ENCODE measurements around the gene SMC6. TPM values are rescaled to one million over a fixed set of nuclear protein-coding genes. Genes with fewer than 3 reads are reported as not detected.

SMC6 gene
- total and polyA plus RNA-seq, 2 experiments from 2014 or later, result 53.4 to 59.8 TPM

- TF ChIP-seq REST (IDR thresholded peaks at IDR 0.05; ENCODE audit: unreplicated experiment) (no peak), ZNF114 (CRISPR knock-in tag; IDR thresholded peaks at IDR 0.05) (no peak), CTCF (conservative IDR thresholded peaks at IDR 0.05; ENCODE audit: low read depth in 2 of 2) (no peak), ETS1 (IDR thresholded peaks at IDR 0.05) (no peak), CREB1 (CRISPR knock-in tag; IDR thresholded peaks at IDR 0.05; ENCODE audit: low read depth) (no peak)
Measured at GRCh38 chr2:17748745-17749144, 4.9 kb downstream of the SMC6 start (continued).

GRCh38 chr2:17747684-17748452, 5.7 kb downstream of the SMC6 start:
- peak; percentile 95 for ATAC-seq
- no peaks in the 10 kb centered on the region for H3K9me3 Mint-ChIP-seq
- no peaks in the 10 kb centered on the region for H3K27me3 ChIP-seq (ENCODE audit: insufficient read depth)
- peaks cover 4% of the 10 kb centered on the region; the same call in 1 of the 2 replicates for H3K9me2 ChIP-seq (ENCODE audit: insufficient read depth)
- peak; percentile 88 for DNase-seq (ENCODE audit: low spot score)
- H4K20me1 ChIP-seq (replicated peaks; ENCODE audit: insufficient read depth), result peaks cover 4% of the 10 kb centered on the region; the same call in 1 of the 2 replicates
- no peaks in the 10 kb centered on the region for H3F3A ChIP-seq (replicated peaks; ENCODE audit: low read depth)
- H3K36me3 Mint-ChIP-seq (ENCODE audit: low read depth), result peaks cover 20% of the 10 kb centered on the region; the same call in 2 of the 3 replicates
- peak overlapping the region; percentile 90 for H3K27ac Mint-ChIP-seq
- H3K27ac ChIP-seq (ENCODE audit: low read depth), result peak overlapping the region; percentile 80
- H3K4me1 ChIP-seq (ENCODE audit: insufficient read depth), result peaks cover 40% of the 10 kb centered on the region
- TF ChIP-seq CTCF (conservative IDR thresholded peaks at IDR 0.05; ENCODE audit: low read depth in 2 of 2) (no peak), EZH2phosphoT487 (IDR thresholded peaks at IDR 0.05; ENCODE audit: unreplicated experiment) (no peak), EZH2 (IDR thresholded peaks at IDR 0.05; ENCODE audit: low read depth, unreplicated experiment) (no peak), NANOG (IDR thresholded peaks at IDR 0.05; ENCODE audit: borderline replicate concordance) (peak; percentile 65; the same call in 1 of the 2 replicates), ZNF331 (CRISPR knock-in tag; IDR thresholded peaks at IDR 0.05; ENCODE audit: low read depth) (no peak), POLR2AphosphoS5 (IDR thresholded peaks at IDR 0.05; ENCODE audit: low read depth) (no peak), REST (IDR thresholded peaks at IDR 0.05; ENCODE audit: unreplicated experiment) (no peak)
- peak overlapping the region; percentile 54 for H3K4me3 Mint-ChIP-seq
- H3K79me2 ChIP-seq (replicated peaks; ENCODE audit: insufficient read depth), result peaks cover 76% of the 10 kb centered on the region
- H3K4me2 ChIP-seq, result peak overlapping the region; percentile 39
- peaks cover 2% of the 10 kb centered on the region for H3K27me3 Mint-ChIP-seq (ENCODE audit: insufficient read depth, low read depth, poor library complexity)
- peak overlapping the region; percentile 13; the same call in 1 of the 2 replicates for H3K4me3 ChIP-seq
- H3K36me3 ChIP-seq (ENCODE audit: insufficient read depth), result no peaks in the 10 kb centered on the region
- H3K4me1 Mint-ChIP-seq, result peaks cover 35% of the 10 kb centered on the region
- H2AFZ ChIP-seq, result no peak overlapping the region
